Stomach (tissue), 19 donors: ENCODE measurements around the gene KLC4. TPM values are rescaled to one million over a fixed set of nuclear protein-coding genes. Genes with fewer than 3 reads are reported as not detected.
A peak's percentile ranks its signal among the peaks of the same experiment; 100 is the strongest.

Source experiments
- DNase-seq, 2 donors: peaks; one replicate each; pipeline versions ENCODE4 v3.0.0 to v3.0.0-alpha.2; 2013 to 2019
- H3K27ac ChIP-seq, 5 donors: fragments of 200-600 bp in 4 of 5; sonication (generic) in 4 of 5; one replicate each; pipeline ENCODE4 v1.5.1; 2013 to 2019; ENCODE audit warnings: mild to moderate bottlenecking in 1 of 5, moderate library complexity in 1 of 5
- H3K27me3 ChIP-seq, 3 donors: fragments of 200-600 bp; sonication (generic); one replicate each; pipeline ENCODE4 v1.5.1; 2017 to 2019; ENCODE audit warnings: mixed run types in 1 of 3
- H3K36me3 ChIP-seq, 4 donors: fragments of 200-600 bp; sonication (generic); 1 replicate in 3 of 4; 2 replicates in 1 of 4; pipeline ENCODE4 v1.5.1; 2016 to 2019
- H3K4me1 ChIP-seq, 4 donors: fragments of 200-600 bp; sonication (generic); one replicate each; pipeline ENCODE4 v1.5.1; 2016 to 2019
- H3K4me3 ChIP-seq, 4 donors: fragments of 200-600 bp; sonication (generic) in 3 of 4; one replicate each; pipeline ENCODE4 v1.5.1; 2016 to 2019; ENCODE audit warnings: mild to moderate bottlenecking in 1 of 4
- H3K9me3 ChIP-seq, 4 donors: fragments of 200-600 bp; sonication (generic); one replicate each; pipeline ENCODE4 v1.5.1; 2016 to 2019
- EP300 ChIP-seq: sonication (generic); formaldehyde crosslinking; IDR thresholded peaks from one replicate; pipeline ENCODE4 v1.6.1; 2017; ENCODE audit warnings: antibody characterized with exemption
- POLR2A ChIP-seq, 4 donors: fragments of 450-650 bp; IDR thresholded peaks; one replicate each; pipeline ENCODE4 v1.6.1; 2016; ENCODE audit warnings: antibody characterized with exemption in 4 of 4, control low read depth in 2 of 4, mild to moderate bottlenecking in 1 of 4, moderate library complexity in 1 of 4
- POLR2AphosphoS5 ChIP-seq, 3 donors: sonication (generic); formaldehyde crosslinking; IDR thresholded peaks; one replicate each; pipeline ENCODE4 v1.6.1; 2016; ENCODE audit warnings: antibody characterized with exemption in 3 of 3
- WGBS, 5 donors: extraction: QIAGEN DNeasy Blood & Tissue Kit in 3 of 5; methylation state at CpG; one replicate each; pipeline versions ENCODE4 v1.1.5 to v1.1.7; 2013 to 2018; 5-methylcytosine and 5-hydroxymethylcytosine counted together
- intact Hi-C: fragments of 100-400 bp; cut with DNase I; formaldehyde crosslinking; loops from one replicate; pipeline ENCODE4 v1.15.1; 2023; ENCODE audit warnings: low total_unique reads
- long read RNA-seq, 10 donors: transcript quantifications; one replicate each; lab custom pipeline, GENCODE V29; 2026
- polyA plus RNA-seq, 3 donors: library from polyadenylated mRNA; stranded (reverse); fragments of 200-250 nt; gene quantifications; one replicate each; pipeline ENCODE4 v1.2.3, GENCODE V29; 2013
- total RNA-seq, 5 donors: library from RNA; depleted of rRNA; stranded (reverse); fragments of >200 nt; gene quantifications; one replicate each; pipeline versions ENCODE4 v1.1.0 to v1.2.3, GENCODE V29; 2014 to 2016
- TF ChIP-seq, protein P1 (sequence below), 7 experiments: fragments of 450-650 bp in 4 of 7; fragments of 200-600 bp in 3 of 7; sonication (generic) in 3 of 7; IDR thresholded peaks; one replicate each; pipeline ENCODE4 v1.5.1; 2016 to 2019; ENCODE audit warnings: antibody characterized with exemption in 7 of 7, control low read depth in 2 of 7, mild to moderate bottlenecking in 1 of 7
- donor health status: healthy with polysubstance abuse.
- donor health status: Bipolar disorder and iron deficiency.
- donor health status: healthy.

The KLC4 gene
- total RNA-seq (100 to 1,000 TPM in 2 of 5 donors, 10 to 100 TPM in 3; 24.4 to 410 (median 61.1) TPM), polyA plus RNA-seq (10 to 100 TPM; 23.5 to 38.5 (median 31.1) TPM)
- long read RNA-seq, donor 1, partial matches to known transcripts, result 0 of 1 reads
- long read RNA-seq, donor 1, other reads (novel, unspliced or antisense), result 0 of 1 reads
- long read RNA-seq, donor 2, partial matches to known transcripts, result 12 of 17 reads
- long read RNA-seq, donor 2, other reads (novel, unspliced or antisense), result 0 of 17 reads
- long read RNA-seq, donor 3, partial matches to known transcripts, result 0 of 1 reads
- long read RNA-seq, donor 3, other reads (novel, unspliced or antisense), result 0 of 1 reads
- long read RNA-seq, donor 4, result 0 reads
- long read RNA-seq, donor 5, result 0 reads
- long read RNA-seq, donor 6, partial matches to known transcripts, result 105 of 164 reads
- long read RNA-seq, donor 6, other reads (novel, unspliced or antisense), result 52 of 164 reads
- long read RNA-seq, donor 7, partial matches to known transcripts, result 16 of 34 reads
- long read RNA-seq, donor 7, other reads (novel, unspliced or antisense), result 16 of 34 reads
- long read RNA-seq, donor 8, partial matches to known transcripts, result 0 of 4 reads
- long read RNA-seq, donor 8, other reads (novel, unspliced or antisense), result 0 of 4 reads
- long read RNA-seq, donor 9, partial matches to known transcripts, result 33 of 43 reads
- long read RNA-seq, donor 9, other reads (novel, unspliced or antisense), result 6 of 43 reads
- long read RNA-seq, donor 10, partial matches to known transcripts, result 18 of 21 reads
- long read RNA-seq, donor 10, other reads (novel, unspliced or antisense), result 0 of 21 reads

DNA sequence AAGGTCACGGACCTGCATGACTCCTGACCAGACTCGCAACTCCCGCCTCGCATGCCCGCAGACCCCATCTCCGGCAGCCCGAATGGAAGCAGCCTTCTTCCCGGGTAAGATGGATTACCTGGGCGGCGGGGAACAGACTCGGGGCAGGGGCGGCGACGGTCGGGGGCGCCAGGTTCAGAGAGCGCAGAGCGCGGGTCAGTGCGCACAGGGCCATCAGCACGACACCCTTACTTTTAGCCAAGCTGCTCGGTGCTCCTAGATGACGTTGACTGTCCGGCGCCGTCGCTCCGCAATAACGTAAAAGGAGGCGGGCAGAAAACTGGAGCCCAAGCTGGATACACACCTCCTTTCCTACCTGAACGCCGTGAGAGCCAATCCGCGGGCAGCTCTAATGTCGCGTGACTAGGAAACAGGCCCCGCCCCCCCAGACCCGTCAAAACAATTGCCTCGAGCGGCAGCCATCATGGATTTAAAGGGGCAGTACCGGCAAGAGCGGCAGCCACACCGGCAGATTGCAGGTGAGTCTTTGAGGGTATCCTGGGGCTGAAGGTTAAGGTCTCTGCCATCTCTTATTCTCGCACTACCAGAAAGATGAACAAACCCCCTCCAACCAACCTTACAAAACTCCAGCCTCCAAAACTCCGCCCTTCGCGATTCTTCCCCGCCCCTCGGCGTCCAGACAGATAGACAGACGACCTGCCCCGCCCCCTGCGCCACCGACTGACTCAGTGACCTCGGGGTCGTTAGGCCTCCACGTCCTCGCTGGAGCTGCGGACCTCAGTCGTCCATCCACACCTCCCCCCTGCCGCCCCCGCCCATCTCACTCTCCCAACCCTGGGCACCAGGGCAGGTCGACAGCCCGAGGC lies at the start of gene KLC4, which contains the start of gene MRPL2:
Gene KLC4 (plus strand): TSS at position 464 of the 866 bp plus-strand sequence. CDS start 1,705 bp downstream, outside the sequence.
Gene MRPL2 (minus strand): TSS at position 267 of the 866 bp plus-strand sequence. CDS start 53 bp downstream, at position 214.
- TF ChIP-seq EP300, result no peak
- peak; percentile 75 to 96 (median 93) for TF ChIP-seq POLR2AphosphoS5 (IDR thresholded peaks at IDR 0.05)
- peak in 2 of 4 donors; percentile 36 to 79 for TF ChIP-seq POLR2A (IDR thresholded peaks at IDR 0.05)
- TF ChIP-seq, protein P1, sequence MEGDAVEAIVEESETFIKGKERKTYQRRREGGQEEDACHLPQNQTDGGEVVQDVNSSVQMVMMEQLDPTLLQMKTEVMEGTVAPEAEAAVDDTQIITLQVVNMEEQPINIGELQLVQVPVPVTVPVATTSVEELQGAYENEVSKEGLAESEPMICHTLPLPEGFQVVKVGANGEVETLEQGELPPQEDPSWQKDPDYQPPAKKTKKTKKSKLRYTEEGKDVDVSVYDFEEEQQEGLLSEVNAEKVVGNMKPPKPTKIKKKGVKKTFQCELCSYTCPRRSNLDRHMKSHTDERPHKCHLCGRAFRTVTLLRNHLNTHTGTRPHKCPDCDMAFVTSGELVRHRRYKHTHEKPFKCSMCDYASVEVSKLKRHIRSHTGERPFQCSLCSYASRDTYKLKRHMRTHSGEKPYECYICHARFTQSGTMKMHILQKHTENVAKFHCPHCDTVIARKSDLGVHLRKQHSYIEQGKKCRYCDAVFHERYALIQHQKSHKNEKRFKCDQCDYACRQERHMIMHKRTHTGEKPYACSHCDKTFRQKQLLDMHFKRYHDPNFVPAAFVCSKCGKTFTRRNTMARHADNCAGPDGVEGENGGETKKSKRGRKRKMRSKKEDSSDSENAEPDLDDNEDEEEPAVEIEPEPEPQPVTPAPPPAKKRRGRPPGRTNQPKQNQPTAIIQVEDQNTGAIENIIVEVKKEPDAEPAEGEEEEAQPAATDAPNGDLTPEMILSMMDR (IDR thresholded peaks at IDR 0.05), result no peak
- Histone ChIP-seq H3K4me3 (peak within 1 kb of the TSS; percentile 76 to 97 (median 90)), H3K27ac (peak within 1 kb of the TSS; percentile 90 to 94 (median 93)), H3K27me3 (no peaks in the 10 kb centered on the region), H3K36me3 (peaks cover 8 to 52% (median 50%) of the 10 kb centered on the region in 4 donors), H3K9me3 (no peaks in the 10 kb centered on the region), H3K4me1 (peaks cover 28 to 51% (median 46%) of the 10 kb centered on the region in 4 donors)
- DNase-seq, result peak; percentile 98 to 99
- intact Hi-C loops, result no loop called here
- WGBS, 5 donors, result 0 to 1% (median 0%) methylated on average over 36 to 64 of the region's 64 CpGs

DNA sequence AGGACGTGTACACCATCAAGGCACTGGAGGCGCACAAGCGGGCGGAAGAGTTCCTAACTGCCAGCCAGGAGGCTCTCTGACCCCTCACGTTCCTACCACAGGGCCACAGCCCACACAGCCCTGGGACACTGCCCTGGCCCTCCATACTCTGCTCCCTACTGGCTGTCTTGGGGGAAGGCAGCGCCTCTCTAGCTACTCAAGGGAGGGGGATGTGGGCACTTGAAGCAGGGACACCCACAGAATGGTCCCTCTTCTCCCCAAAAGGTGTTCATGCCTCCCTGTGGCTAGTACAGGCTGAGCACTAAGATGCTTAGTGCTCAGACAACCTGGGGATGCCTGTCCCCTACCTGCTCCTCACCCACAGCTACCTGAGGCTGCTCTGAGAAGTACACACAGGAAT lies 48.2 kb upstream of the KLC4 start:
- intact Hi-C loops, result no loop called here
- no peak for DNase-seq
- H3K4me1 ChIP-seq, result peaks cover 26 to 39% (median 38%) of the 10 kb centered on the region in 4 donors
- no peaks in the 10 kb centered on the region for H3K9me3 ChIP-seq
- no peaks in the 10 kb centered on the region for H3K27me3 ChIP-seq
- H3K4me3 ChIP-seq, result no peak overlapping the region
- 74 to 84% (median 77%) methylated on average over 6 of the region's 6 CpGs for WGBS, 5 donors
- TF ChIP-seq EP300, result no peak
- no peak for TF ChIP-seq POLR2AphosphoS5 (IDR thresholded peaks at IDR 0.05)
- TF ChIP-seq, protein P1 (IDR thresholded peaks at IDR 0.05), result no peak
- no peak for TF ChIP-seq POLR2A (IDR thresholded peaks at IDR 0.05)
- H3K27ac ChIP-seq, result no peak overlapping the region
- peaks cover 44 to 63% (median 63%) of the 10 kb centered on the region in 4 donors for H3K36me3 ChIP-seq

DNA sequence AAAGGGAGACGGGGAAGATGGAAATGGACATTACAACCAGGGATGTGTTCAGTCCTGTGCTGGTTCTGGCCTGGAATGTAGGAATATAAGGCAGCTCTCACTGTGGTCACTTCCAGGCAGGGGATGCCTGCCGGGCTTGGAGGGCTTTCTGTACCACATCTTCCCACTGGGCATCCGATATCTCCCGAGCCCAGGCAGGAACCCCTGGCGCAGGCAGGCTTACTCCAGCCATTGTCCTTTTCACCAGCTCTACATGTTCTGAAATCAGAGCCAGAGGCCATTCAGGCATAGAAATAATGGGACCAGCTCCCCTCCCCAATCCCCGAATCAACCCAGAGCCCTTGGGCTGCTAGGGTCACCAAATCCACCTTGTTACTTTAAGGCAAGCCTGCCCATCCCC lies 47.1 kb upstream of the KLC4 start:
- Histone ChIP-seq H3K4me3 (peak overlapping the region in 1 of 4 donors; percentile 97), H3K4me1 (peaks cover 36 to 51% (median 50%) of the 10 kb centered on the region in 4 donors), H3K27ac (peak overlapping the region in 2 of 5 donors; percentile 9 to 84), H3K27me3 (no peaks in the 10 kb centered on the region), H3K9me3 (no peaks in the 10 kb centered on the region), H3K36me3 (peaks cover 32 to 61% (median 55%) of the 10 kb centered on the region in 4 donors)
- TF ChIP-seq, protein P1 (IDR thresholded peaks at IDR 0.05), result no peak
- intact Hi-C loops, result no loop called here
- no peak for DNase-seq
- 75 to 95% (median 87%) methylated on average over 6 of the region's 6 CpGs for WGBS, 5 donors
